Epithelial cell of prostate (primary cell): ENCODE measurements around the gene NOS1.
A peak's percentile ranks its signal among the peaks of the same experiment; 100 is the strongest.
"Not testable (repeated sequence)": the region's sequence is repeated elsewhere in the genome, so short reads cannot be mapped to it uniquely, and the experiment has no call there.

ENCODE experiments used
- DNase-seq: peaks from one replicate; pipeline ENCODE4 v3.0.0-alpha.2; 2011; ENCODE audit warnings: low read depth, low spot score
- H3K27ac ChIP-seq: fragments of 450-650 bp; 2 replicates; pipeline ENCODE4 v1.5.1; 2017; ENCODE audit warnings: mild to moderate bottlenecking

Gene NOS1

GRCh38 chr12:117280019-117280680 is 81.3 kb downstream of the NOS1 start:
- H3K27ac ChIP-seq = no peak overlapping the region
- no peak for DNase-seq

GRCh38 chr12:117279606-117280005 is 81.8 kb downstream of the NOS1 start:
- no peak overlapping the region for H3K27ac ChIP-seq
- DNase-seq = no peak

GRCh38 chr12:117277875-117278274 is 83.6 kb downstream of the NOS1 start:
- no peak for DNase-seq
- H3K27ac ChIP-seq = no peak overlapping the region

- H3K27ac ChIP-seq = no peak overlapping the region
- DNase-seq = no peak
These were observed 88.3 kb downstream of the NOS1 start for GRCh38 chr12:117273091-117273490.

GRCh38 chr12:117272690-117273089 is 88.7 kb downstream of the NOS1 start:
- no peak for DNase-seq
- H3K27ac ChIP-seq = no peak overlapping the region

- no peak overlapping the region for H3K27ac ChIP-seq
- no peak for DNase-seq
These were observed 98.7 kb downstream of the NOS1 start for GRCh38 chr12:117262749-117263148.

GRCh38 chr12:117261247-117261646 is 100.2 kb downstream of the NOS1 start:
- peak; percentile 94 for DNase-seq
- peak overlapping the region; percentile 77 for H3K27ac ChIP-seq

- DNase-seq = no peak
- H3K27ac ChIP-seq = no peak overlapping the region
These were observed 106.0 kb downstream of the NOS1 start for GRCh38 chr12:117255386-117255785.

- DNase-seq = no peak
These were observed 117.9 kb downstream of the NOS1 start for GRCh38 chr12:117243488-117243887.

GRCh38 chr12:117241697-117242096 is 119.7 kb downstream of the NOS1 start:
- no peak for DNase-seq

More at GRCh38 chr12:117243488-117243887, 117.9 kb downstream of the NOS1 start:
- no peak overlapping the region for H3K27ac ChIP-seq

GRCh38 chr12:117240081-117240755 is 121.2 kb downstream of the NOS1 start:
- DNase-seq = no peak
- H3K27ac ChIP-seq = no peak overlapping the region

More at GRCh38 chr12:117241697-117242096, 119.7 kb downstream of the NOS1 start:
- H3K27ac ChIP-seq = no peak overlapping the region

GRCh38 chr12:117236456-117237001 is 124.9 kb downstream of the NOS1 start:
- DNase-seq = no peak
- H3K27ac ChIP-seq = no peak overlapping the region

GRCh38 chr12:117235261-117235660 is 126.2 kb downstream of the NOS1 start:
- no peak for DNase-seq
- no peak overlapping the region for H3K27ac ChIP-seq

- no peak overlapping the region for H3K27ac ChIP-seq
- no peak for DNase-seq
These were observed 127.0 kb downstream of the NOS1 start for GRCh38 chr12:117234441-117234840.

GRCh38 chr12:117231750-117232149 is 129.7 kb downstream of the NOS1 start:
- H3K27ac ChIP-seq = no peak overlapping the region
- DNase-seq = no peak

GRCh38 chr12:117228239-117228638 is 133.2 kb downstream of the NOS1 start:
- H3K27ac ChIP-seq = no peak overlapping the region
- peak; percentile 6 for DNase-seq

GRCh38 chr12:117227000-117227653 is 134.3 kb downstream of the NOS1 start:
- no peak overlapping the region for H3K27ac ChIP-seq
- DNase-seq = no peak

- DNase-seq = no peak
These were observed 134.9 kb downstream of the NOS1 start for GRCh38 chr12:117226505-117226904.

GRCh38 chr12:117225179-117225578 is 136.2 kb downstream of the NOS1 start:
- DNase-seq = no peak
- H3K27ac ChIP-seq = no peak overlapping the region

More at GRCh38 chr12:117226505-117226904, 134.9 kb downstream of the NOS1 start:
- no peak overlapping the region for H3K27ac ChIP-seq

GRCh38 chr12:117220947-117221346 is 140.5 kb downstream of the NOS1 start:
- not testable (repeated sequence) for H3K27ac ChIP-seq, DNase-seq

- H3K27ac ChIP-seq = no peak overlapping the region
- DNase-seq = no peak
These were observed 143.3 kb downstream of the NOS1 start for GRCh38 chr12:117218149-117218548.
